HepG2 (cell line): ENCODE data around the gene CTDSP1. TPM values are rescaled to one million over a fixed set of nuclear protein-coding genes. Genes with fewer than 3 reads are reported as not detected.
A peak's percentile ranks its signal among the peaks of the same experiment; 100 is the strongest.

Experiments used
- DMAP1 ChIP-seq: IDR thresholded peaks from 2 replicates; pipeline ENCODE4 v1.6.1; 2016
- HNF4G ChIP-seq, 2 experiments: sonication (generic) in 1 of 2; formaldehyde crosslinking in 1 of 2; IDR thresholded peaks; 2 replicates each; pipeline versions ENCODE4 v1.4.0 to v1.6.1; 2011 to 2020; ENCODE audit warnings: borderline replicate concordance in 2 of 2, low read depth in 2 of 2, mild to moderate bottlenecking in 2 of 2, low read length in 1 of 2, missing genetic modification reagents in 1 of 2, moderate library complexity in 1 of 2
- HNRNPK ChIP-seq: fragments of 200-400 bp; formaldehyde crosslinking; IDR thresholded peaks from 2 replicates; pipeline ENCODE4 v1.6.1; 2018; ENCODE audit warnings: low read length, low read depth, moderate library complexity, mild to moderate bottlenecking; ENCODE audit not compliant: poor library complexity, severe bottlenecking
- JARID2 ChIP-seq: sonication (generic); formaldehyde crosslinking; IDR thresholded peaks from 2 replicates; pipeline ENCODE4 v1.8.1; 2023; ENCODE audit warnings: missing genetic modification reagents, inconsistent platforms; ENCODE audit not compliant: insufficient replicate concordance
- ONECUT2 ChIP-seq: sonication (generic); formaldehyde crosslinking; IDR thresholded peaks from 2 replicates; pipeline ENCODE4 v1.4.0; 2020; ENCODE audit warnings: missing genetic modification reagents
- RFX5 ChIP-seq: IDR thresholded peaks from 2 replicates; pipeline ENCODE4 v1.6.1; 2011; ENCODE audit warnings: low read depth, low read length, improper control_type of control experiment
- SKIL ChIP-seq: sonication (generic); formaldehyde crosslinking; IDR thresholded peaks from 2 replicates; pipeline ENCODE4 v1.8.0; 2022; ENCODE audit warnings: missing genetic modification reagents, mild to moderate bottlenecking, moderate library complexity, borderline replicate concordance
- SP5 ChIP-seq: IDR thresholded peaks from 2 replicates; pipeline ENCODE4 v1.6.1; 2016; ENCODE audit warnings: low read depth, borderline replicate concordance
- SRSF9 ChIP-seq: fragments of 200-400 bp; formaldehyde crosslinking; IDR thresholded peaks from 2 replicates; pipeline ENCODE4 v1.6.1; 2018; ENCODE audit warnings: borderline replicate concordance, mild to moderate bottlenecking, low read depth, low read length; ENCODE audit not compliant: insufficient read depth, poor library complexity, severe bottlenecking
- ZKSCAN8 ChIP-seq: IDR thresholded peaks from 2 replicates; pipeline ENCODE4 v1.6.1; 2016; ENCODE audit warnings: borderline replicate concordance, missing genetic modification reagents, missing compliant biosample characterization
- ZNF33A ChIP-seq: sonication (generic); formaldehyde crosslinking; IDR thresholded peaks from 2 replicates; pipeline ENCODE4 v1.5.1; 2020; ENCODE audit warnings: missing genetic modification reagents, mild to moderate bottlenecking, moderate library complexity, borderline replicate concordance
- ZNF460 ChIP-seq: sonication (generic); formaldehyde crosslinking; IDR thresholded peaks from 2 replicates; pipeline ENCODE4 v1.5.1; 2020; ENCODE audit warnings: missing genetic modification reagents, mild to moderate bottlenecking, borderline replicate concordance
- polyA plus RNA-seq, 8 experiments: library from polyadenylated mRNA; depleted of rRNA in 3 of 8; stranded (reverse) in 7 of 8; unstranded in 1 of 8; fragments of >200 nt; fragmentation: Illumina TruSeq in 4 of 8; extraction: Trizol in 4 of 8; gene quantifications; 2 replicates each; pipeline versions ENCODE4 v1.2.1 to v1.2.3, GENCODE V29; 2011 to 2016; ENCODE audit warnings: low read depth in 4 of 8, missing spikeins in 1 of 8, mixed read lengths in 1 of 8; ENCODE audit not compliant: insufficient read depth in 1 of 8
- total RNA-seq, 5 experiments: library from RNA; depleted of rRNA; stranded (reverse); fragments of >200 nt; fragmentation: Illumina TruSeq; extraction: Trizol; gene quantifications; 2 replicates each; pipeline ENCODE4 v1.2.3, GENCODE V29; 2016; ENCODE audit warnings: low read depth in 1 of 5
- TF ChIP-seq, protein P1 (sequence below): IDR thresholded peaks from 2 replicates; pipeline ENCODE4 v1.4.0; 2020; ENCODE audit warnings: mild to moderate bottlenecking, missing genetic modification reagents
- TF ChIP-seq, protein P2 (sequence below): sonication (generic); formaldehyde crosslinking; IDR thresholded peaks from 2 replicates; pipeline ENCODE4 v1.4.0; 2020; ENCODE audit warnings: missing genetic modification reagents
- TF ChIP-seq, protein P3 (sequence below): sonication (generic); formaldehyde crosslinking; IDR thresholded peaks from 2 replicates; pipeline ENCODE4 v1.8.1; 2022; ENCODE audit warnings: low read depth, mild to moderate bottlenecking, missing genetic modification reagents
- TF ChIP-seq, protein P4 (sequence below): sonication (generic); formaldehyde crosslinking; IDR thresholded peaks from 2 replicates; pipeline ENCODE4 v1.8.0; 2022; ENCODE audit warnings: missing genetic modification reagents, mild to moderate bottlenecking, borderline replicate concordance

CTDSP1 gene
- total and polyA plus RNA-seq, 2 of the 13 experiments (the other 11 are each of a cell fraction or from before 2014, with no cell fraction given), result 91.0 to 268 TPM

GRCh38 chr2:218399391-218400166 lies at the start of gene CTDSP1 (continued):
- TF ChIP-seq, protein P1, sequence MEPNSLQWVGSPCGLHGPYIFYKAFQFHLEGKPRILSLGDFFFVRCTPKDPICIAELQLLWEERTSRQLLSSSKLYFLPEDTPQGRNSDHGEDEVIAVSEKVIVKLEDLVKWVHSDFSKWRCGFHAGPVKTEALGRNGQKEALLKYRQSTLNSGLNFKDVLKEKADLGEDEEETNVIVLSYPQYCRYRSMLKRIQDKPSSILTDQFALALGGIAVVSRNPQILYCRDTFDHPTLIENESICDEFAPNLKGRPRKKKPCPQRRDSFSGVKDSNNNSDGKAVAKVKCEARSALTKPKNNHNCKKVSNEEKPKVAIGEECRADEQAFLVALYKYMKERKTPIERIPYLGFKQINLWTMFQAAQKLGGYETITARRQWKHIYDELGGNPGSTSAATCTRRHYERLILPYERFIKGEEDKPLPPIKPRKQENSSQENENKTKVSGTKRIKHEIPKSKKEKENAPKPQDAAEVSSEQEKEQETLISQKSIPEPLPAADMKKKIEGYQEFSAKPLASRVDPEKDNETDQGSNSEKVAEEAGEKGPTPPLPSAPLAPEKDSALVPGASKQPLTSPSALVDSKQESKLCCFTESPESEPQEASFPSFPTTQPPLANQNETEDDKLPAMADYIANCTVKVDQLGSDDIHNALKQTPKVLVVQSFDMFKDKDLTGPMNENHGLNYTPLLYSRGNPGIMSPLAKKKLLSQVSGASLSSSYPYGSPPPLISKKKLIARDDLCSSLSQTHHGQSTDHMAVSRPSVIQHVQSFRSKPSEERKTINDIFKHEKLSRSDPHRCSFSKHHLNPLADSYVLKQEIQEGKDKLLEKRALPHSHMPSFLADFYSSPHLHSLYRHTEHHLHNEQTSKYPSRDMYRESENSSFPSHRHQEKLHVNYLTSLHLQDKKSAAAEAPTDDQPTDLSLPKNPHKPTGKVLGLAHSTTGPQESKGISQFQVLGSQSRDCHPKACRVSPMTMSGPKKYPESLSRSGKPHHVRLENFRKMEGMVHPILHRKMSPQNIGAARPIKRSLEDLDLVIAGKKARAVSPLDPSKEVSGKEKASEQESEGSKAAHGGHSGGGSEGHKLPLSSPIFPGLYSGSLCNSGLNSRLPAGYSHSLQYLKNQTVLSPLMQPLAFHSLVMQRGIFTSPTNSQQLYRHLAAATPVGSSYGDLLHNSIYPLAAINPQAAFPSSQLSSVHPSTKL, result peak; percentile 35
- TF ChIP-seq ZNF33A, result no peak
- TF ChIP-seq HNF4G (IDR thresholded peaks at IDR 0.05; ENCODE audit: borderline replicate concordance, low read depth, low read length), result peak; percentile 55; the same call in 1 of the 2 replicates
- peak; percentile 71; the same call in 1 of the 2 replicates for TF ChIP-seq HNF4G (CRISPR knock-in tag; IDR thresholded peaks at IDR 0.05; ENCODE audit: borderline replicate concordance, low read depth)
- TF ChIP-seq SRSF9, result no peak
- TF ChIP-seq ONECUT2 (CRISPR knock-in tag), result 0 out of 2 replicates have a peak, but pooled peaks have one; percentile 14
- TF ChIP-seq RFX5, result peak; percentile 55; the same call in 1 of the 2 replicates
- TF ChIP-seq SKIL, result peak; percentile 35; the same call in 1 of the 2 replicates
- TF ChIP-seq, protein P2, sequence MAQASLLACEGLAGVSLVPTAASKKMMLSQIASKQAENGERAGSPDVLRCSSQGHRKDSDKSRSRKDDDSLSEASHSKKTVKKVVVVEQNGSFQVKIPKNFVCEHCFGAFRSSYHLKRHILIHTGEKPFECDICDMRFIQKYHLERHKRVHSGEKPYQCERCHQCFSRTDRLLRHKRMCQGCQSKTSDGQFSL (CRISPR knock-in tag), result peak; percentile 51; the same call in 1 of the 2 replicates
- TF ChIP-seq, protein P3, sequence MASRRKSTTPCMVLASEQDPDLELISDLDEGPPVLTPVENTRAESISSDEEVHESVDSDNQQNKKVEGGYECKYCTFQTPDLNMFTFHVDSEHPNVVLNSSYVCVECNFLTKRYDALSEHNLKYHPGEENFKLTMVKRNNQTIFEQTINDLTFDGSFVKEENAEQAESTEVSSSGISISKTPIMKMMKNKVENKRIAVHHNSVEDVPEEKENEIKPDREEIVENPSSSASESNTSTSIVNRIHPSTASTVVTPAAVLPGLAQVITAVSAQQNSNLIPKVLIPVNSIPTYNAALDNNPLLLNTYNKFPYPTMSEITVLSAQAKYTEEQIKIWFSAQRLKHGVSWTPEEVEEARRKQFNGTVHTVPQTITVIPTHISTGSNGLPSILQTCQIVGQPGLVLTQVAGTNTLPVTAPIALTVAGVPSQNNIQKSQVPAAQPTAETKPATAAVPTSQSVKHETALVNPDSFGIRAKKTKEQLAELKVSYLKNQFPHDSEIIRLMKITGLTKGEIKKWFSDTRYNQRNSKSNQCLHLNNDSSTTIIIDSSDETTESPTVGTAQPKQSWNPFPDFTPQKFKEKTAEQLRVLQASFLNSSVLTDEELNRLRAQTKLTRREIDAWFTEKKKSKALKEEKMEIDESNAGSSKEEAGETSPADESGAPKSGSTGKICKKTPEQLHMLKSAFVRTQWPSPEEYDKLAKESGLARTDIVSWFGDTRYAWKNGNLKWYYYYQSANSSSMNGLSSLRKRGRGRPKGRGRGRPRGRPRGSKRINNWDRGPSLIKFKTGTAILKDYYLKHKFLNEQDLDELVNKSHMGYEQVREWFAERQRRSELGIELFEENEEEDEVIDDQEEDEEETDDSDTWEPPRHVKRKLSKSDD (CRISPR knock-in tag), result peak; percentile 69; the same call in 1 of the 2 replicates
- TF ChIP-seq ZNF460, result 0 out of 2 replicates have a peak, but pooled peaks have one; percentile 22
- no peak for TF ChIP-seq JARID2
- no peak for TF ChIP-seq ZKSCAN8 (CRISPR knock-in tag)
- peak; percentile 75 for TF ChIP-seq HNRNPK
- peak; percentile 45; the same call in 1 of the 2 replicates for TF ChIP-seq DMAP1 (CRISPR knock-in tag)
- peak; percentile 80 for TF ChIP-seq SP5
- TF ChIP-seq, protein P4, sequence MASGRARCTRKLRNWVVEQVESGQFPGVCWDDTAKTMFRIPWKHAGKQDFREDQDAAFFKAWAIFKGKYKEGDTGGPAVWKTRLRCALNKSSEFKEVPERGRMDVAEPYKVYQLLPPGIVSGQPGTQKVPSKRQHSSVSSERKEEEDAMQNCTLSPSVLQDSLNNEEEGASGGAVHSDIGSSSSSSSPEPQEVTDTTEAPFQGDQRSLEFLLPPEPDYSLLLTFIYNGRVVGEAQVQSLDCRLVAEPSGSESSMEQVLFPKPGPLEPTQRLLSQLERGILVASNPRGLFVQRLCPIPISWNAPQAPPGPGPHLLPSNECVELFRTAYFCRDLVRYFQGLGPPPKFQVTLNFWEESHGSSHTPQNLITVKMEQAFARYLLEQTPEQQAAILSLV (CRISPR knock-in tag), result peak; percentile 55; the same call in 1 of the 2 replicates
